Mammary epithelial cell (primary cell): ENCODE data around the gene LY6G5C.

Experiments
- CTCF ChIP-seq, 2 donors: IDR thresholded peaks in 1 of 2; conservative IDR thresholded peaks in 1 of 2; 2 replicates each; pipeline ENCODE4 v1.5.1; 2011 to 2012; ENCODE audit warnings: inconsistent platforms in 2 of 2, low read length in 2 of 2, mild to moderate bottlenecking in 2 of 2, control low read depth in 1 of 2, low read depth in 1 of 2; ENCODE audit not compliant: insufficient read depth in 1 of 2; ENCODE audit errors: extremely low read depth in 1 of 2
- EZH2 ChIP-seq: IDR thresholded peaks from 2 replicates; pipeline ENCODE4 v1.6.1; 2012; ENCODE audit warnings: low read length, inconsistent platforms, borderline replicate concordance

GRCh38 chr6:31662124-31662723, 18.6 kb downstream of the LY6G5C start:
- TF ChIP-seq CTCF (conservative IDR thresholded peaks at IDR 0.05 in 1 of 2, IDR thresholded peaks at IDR 0.05 in 1 of 2; ENCODE audit: extremely low read depth in 1 of 2, insufficient read depth in 1 of 2, low read depth in 1 of 2, low read length in 2 of 2) (no peak), EZH2 (no peak)
